Activated T-cell treated with anti-CD3 and anti-CD28 coated beads, Interleukin-2, amount 50 U/mL, for 24 hours (primary cell): ENCODE data around the gene TRAIP.

Source experiments
- DNase-seq: peaks from one replicate; pipeline ENCODE4 v3.0.0-alpha.2; 2020
- H3K27ac Mint-ChIP-seq: 2 replicates; pipeline ENCODE4 v1.8.0; 2020; ENCODE audit warnings: mild to moderate bottlenecking, mixed read lengths
- H3K27me3 Mint-ChIP-seq: 2 replicates; pipeline ENCODE4 v1.8.0; 2020; ENCODE audit warnings: mixed read lengths
- H3K36me3 Mint-ChIP-seq: 2 replicates; pipeline ENCODE4 v1.8.0; 2020; ENCODE audit warnings: low read depth, mixed read lengths
- H3K4me1 Mint-ChIP-seq: 2 replicates; pipeline ENCODE4 v1.8.0; 2020; ENCODE audit warnings: low read depth, mixed read lengths
- H3K4me3 Mint-ChIP-seq: 2 replicates; pipeline ENCODE4 v1.8.0; 2020; ENCODE audit warnings: mild to moderate bottlenecking, moderate library complexity, mixed read lengths
- H3K9me3 Mint-ChIP-seq: 2 replicates; pipeline ENCODE4 v1.8.0; 2020; ENCODE audit warnings: mixed read lengths

The TRAIP gene

DNA sequence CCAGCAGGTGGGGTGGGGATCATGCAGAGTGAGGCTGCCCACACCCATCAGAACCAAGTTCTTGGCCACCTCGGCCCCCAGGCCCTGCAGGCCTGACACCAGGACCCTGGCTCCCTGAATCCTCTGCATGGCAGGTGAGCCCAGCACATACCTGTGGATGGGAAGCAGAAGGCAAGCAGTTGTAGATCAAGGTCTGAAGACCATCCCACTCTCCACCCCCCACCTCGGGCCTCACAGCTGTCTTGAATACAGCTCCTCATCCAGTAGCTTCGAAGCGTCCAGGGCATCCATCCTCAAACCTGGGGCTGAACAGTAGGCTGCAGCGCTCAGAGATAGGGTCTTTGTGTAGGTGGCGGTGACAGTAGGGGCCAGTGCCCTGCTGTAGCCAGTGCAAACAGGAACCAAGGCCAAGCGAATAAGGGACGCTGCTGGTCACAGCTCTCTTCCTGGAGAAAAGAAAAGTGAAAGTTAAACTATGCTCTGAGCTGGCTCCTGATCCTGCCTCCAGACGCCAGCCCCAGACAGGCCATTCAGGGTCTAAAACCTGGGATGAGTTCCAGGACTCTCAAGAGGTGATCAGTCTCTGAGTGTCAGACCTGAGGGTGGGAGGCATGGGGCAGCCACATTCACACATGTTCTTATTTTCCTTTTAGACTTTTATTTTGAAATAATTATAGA lies 42.7 kb downstream of the TRAIP start, which contains the start of gene UBA7:
UBA7 (minus strand) TSS at position 457 of the 678 bp plus-strand sequence; CDS start at position 291, 166 bp downstream.
- DNase-seq, result peak; percentile 73
- no peaks in the 10 kb centered on the region for H3K9me3 Mint-ChIP-seq
- peaks cover 28% of the 10 kb centered on the region for H3K36me3 Mint-ChIP-seq
- peak within 1 kb of the TSS; percentile 97 for H3K27ac Mint-ChIP-seq
- peaks cover 32% of the 10 kb centered on the region for H3K4me1 Mint-ChIP-seq
- no peaks in the 10 kb centered on the region for H3K27me3 Mint-ChIP-seq
- H3K4me3 Mint-ChIP-seq, result peak within 1 kb of the TSS; percentile 89

GRCh38 chr3:49812916-49813496 lies 43.4 kb downstream of the TRAIP start:
- peak overlapping the region; percentile 97 for H3K27ac Mint-ChIP-seq
- H3K4me3 Mint-ChIP-seq, result peak overlapping the region; percentile 89
- no peaks in the 10 kb centered on the region for H3K9me3 Mint-ChIP-seq
- peaks cover 39% of the 10 kb centered on the region for H3K4me1 Mint-ChIP-seq
- DNase-seq, result peak; percentile 40
- no peaks in the 10 kb centered on the region for H3K27me3 Mint-ChIP-seq
- peaks cover 28% of the 10 kb centered on the region for H3K36me3 Mint-ChIP-seq

- Mint-ChIP-seq H3K27ac (peak overlapping the region; percentile 65), H3K4me3 (no peak overlapping the region), H3K36me3 (peaks cover 27% of the 10 kb centered on the region), H3K4me1 (peaks cover 60% of the 10 kb centered on the region), H3K27me3 (no peaks in the 10 kb centered on the region), H3K9me3 (no peaks in the 10 kb centered on the region)
- DNase-seq, result no peak
Observed at GRCh38 chr3:49807431-49808114, 48.8 kb downstream of the TRAIP start.

- H3K4me3 Mint-ChIP-seq, result no peak overlapping the region
Observed at GRCh38 chr3:49806850-49807249, 49.5 kb downstream of the TRAIP start.

GRCh38 chr3:49805897-49806701 lies 50.3 kb downstream of the TRAIP start:
- H3K27me3 Mint-ChIP-seq, result peaks cover 2% of the 10 kb centered on the region
- no peak overlapping the region for H3K4me3 Mint-ChIP-seq
- peaks cover 53% of the 10 kb centered on the region for H3K4me1 Mint-ChIP-seq
- no peak for DNase-seq
- peaks cover 16% of the 10 kb centered on the region for H3K36me3 Mint-ChIP-seq
- H3K9me3 Mint-ChIP-seq, result no peaks in the 10 kb centered on the region
- H3K27ac Mint-ChIP-seq, result peak overlapping the region; percentile 77

More at GRCh38 chr3:49806850-49807249, 49.5 kb downstream of the TRAIP start:
- Mint-ChIP-seq H3K4me1 (peaks cover 58% of the 10 kb centered on the region), H3K27ac (peak overlapping the region; percentile 77), H3K9me3 (no peaks in the 10 kb centered on the region), H3K27me3 (peaks cover 2% of the 10 kb centered on the region), H3K36me3 (peaks cover 23% of the 10 kb centered on the region)
- no peak for DNase-seq

DNA sequence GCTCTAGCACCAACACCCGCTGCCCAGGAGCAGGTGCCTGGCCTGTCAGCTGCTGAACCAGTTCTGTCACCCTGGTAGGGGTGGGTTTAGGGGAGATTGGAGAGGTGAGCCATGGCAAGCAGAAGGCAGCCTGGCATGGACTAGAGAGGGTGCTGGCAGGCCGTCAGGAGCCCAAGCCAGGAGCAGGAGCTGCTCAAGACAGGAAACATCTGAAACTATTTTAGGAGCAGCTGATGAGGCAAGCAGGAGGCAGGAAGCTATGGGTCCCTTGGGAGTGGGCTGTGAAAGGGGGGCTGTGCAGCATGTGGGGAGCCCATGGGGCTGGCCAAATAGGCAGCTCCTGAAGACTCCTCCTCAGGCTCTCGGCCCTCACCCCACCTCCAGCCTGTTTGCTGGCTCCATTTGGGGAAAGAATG lies 51.0 kb downstream of the TRAIP start:
- Mint-ChIP-seq H3K27me3 (peaks cover 2% of the 10 kb centered on the region), H3K4me1 (peaks cover 53% of the 10 kb centered on the region), H3K4me3 (no peak overlapping the region), H3K9me3 (no peaks in the 10 kb centered on the region), H3K27ac (peak overlapping the region; percentile 26), H3K36me3 (peaks cover 11% of the 10 kb centered on the region)
- no peak for DNase-seq

GRCh38 chr3:49804141-49805041 lies 52.0 kb downstream of the TRAIP start:
- H3K27ac Mint-ChIP-seq, result no peak overlapping the region
- peaks cover 4% of the 10 kb centered on the region for H3K36me3 Mint-ChIP-seq
- H3K9me3 Mint-ChIP-seq, result no peaks in the 10 kb centered on the region
- H3K4me1 Mint-ChIP-seq, result peaks cover 53% of the 10 kb centered on the region
- H3K4me3 Mint-ChIP-seq, result peak overlapping the region; percentile 89
- peaks cover 2% of the 10 kb centered on the region for H3K27me3 Mint-ChIP-seq
- DNase-seq, result no peak

- Mint-ChIP-seq H3K27me3 (peaks cover 2% of the 10 kb centered on the region), H3K4me3 (peak overlapping the region; percentile 89), H3K27ac (no peak overlapping the region), H3K4me1 (peaks cover 53% of the 10 kb centered on the region), H3K36me3 (peaks cover 1% of the 10 kb centered on the region), H3K9me3 (no peaks in the 10 kb centered on the region)
- DNase-seq, result peak; percentile 72
Observed at GRCh38 chr3:49803465-49804140, 52.8 kb downstream of the TRAIP start.

DNA sequence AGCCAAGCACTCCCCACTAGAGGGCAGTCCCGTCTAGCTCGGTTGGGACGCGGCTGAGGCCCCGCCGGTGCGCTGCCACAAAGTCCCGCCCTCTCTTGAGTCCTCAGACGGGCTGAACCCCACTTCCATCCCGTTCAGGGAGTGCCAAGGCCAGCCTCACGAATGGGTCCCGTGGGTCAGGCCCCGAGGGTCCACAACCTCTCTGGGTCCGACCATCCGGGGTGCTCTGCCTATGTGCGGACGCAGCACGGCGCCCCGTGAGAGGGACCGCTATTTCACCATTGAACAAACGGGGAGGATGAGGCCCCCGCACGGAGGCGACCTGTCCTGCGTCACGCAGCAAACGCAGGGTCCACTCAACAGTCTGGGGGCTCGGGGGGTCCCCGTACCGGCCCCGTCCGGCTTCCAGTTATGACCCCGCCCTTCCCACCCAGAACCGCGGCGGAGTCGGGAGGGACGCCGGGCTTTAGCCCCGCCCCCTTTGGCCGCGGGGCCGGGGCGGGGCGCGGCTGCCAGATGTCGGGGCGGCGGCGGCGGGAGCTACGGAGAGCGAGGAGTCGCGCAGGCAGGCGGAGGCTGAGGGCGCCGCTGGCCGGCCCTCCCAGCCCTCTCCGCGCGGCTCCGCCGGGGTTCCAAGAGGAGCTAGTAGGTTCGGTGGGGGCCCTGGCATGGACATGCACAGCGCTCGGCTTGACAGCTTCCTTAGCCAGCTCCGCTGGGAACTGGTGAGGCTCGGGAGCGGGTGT lies 53.5 kb downstream of the TRAIP start, which contains the start of gene INKA1:
INKA1 (plus strand) TSS at position 543 of the 746 bp plus-strand sequence; CDS start at position 675, 132 bp downstream.
- H3K9me3 Mint-ChIP-seq, result no peaks in the 10 kb centered on the region
- peaks cover 46% of the 10 kb centered on the region for H3K4me1 Mint-ChIP-seq
- H3K27me3 Mint-ChIP-seq, result peaks cover 2% of the 10 kb centered on the region
- H3K27ac Mint-ChIP-seq, result peak within 1 kb of the TSS; percentile 94
- peaks cover 1% of the 10 kb centered on the region for H3K36me3 Mint-ChIP-seq
- peak within 1 kb of the TSS; percentile 89 for H3K4me3 Mint-ChIP-seq
- peak; percentile 91 for DNase-seq

- no peak for DNase-seq
- Mint-ChIP-seq H3K36me3 (peaks cover 1% of the 10 kb centered on the region), H3K9me3 (no peaks in the 10 kb centered on the region), H3K4me3 (no peak overlapping the region), H3K4me1 (peaks cover 28% of the 10 kb centered on the region), H3K27ac (no peak overlapping the region), H3K27me3 (peaks cover 2% of the 10 kb centered on the region)
Observed at GRCh38 chr3:49801160-49801559, 55.2 kb downstream of the TRAIP start.

DNA sequence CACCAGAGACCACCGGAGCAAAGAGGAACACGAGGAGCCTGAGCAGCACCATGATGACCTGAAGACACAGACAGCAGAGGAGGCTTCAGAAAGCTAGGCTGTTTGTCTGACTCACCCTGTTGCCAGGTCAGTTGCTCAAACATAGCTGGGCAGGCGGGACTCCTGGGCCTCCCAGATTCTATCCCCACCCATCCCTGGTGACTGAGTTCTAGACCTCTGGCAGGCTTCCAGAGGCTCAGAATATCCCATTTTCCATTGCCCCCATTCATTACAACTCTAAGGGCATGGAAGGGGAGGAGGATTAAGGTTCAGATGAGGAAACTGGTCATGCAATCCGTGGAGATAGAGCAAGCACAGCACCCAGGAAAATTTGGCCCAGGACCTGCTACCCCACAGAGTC lies 56.6 kb downstream of the TRAIP start, which contains the start of gene CDHR4:
CDHR4 (minus strand) TSS at position 113 of the 400 bp plus-strand sequence; CDS start at position 52, 61 bp downstream.
- Mint-ChIP-seq H3K9me3 (no peaks in the 10 kb centered on the region), H3K4me3 (no peak within 1 kb of the TSS), H3K4me1 (peaks cover 15% of the 10 kb centered on the region), H3K27me3 (peaks cover 2% of the 10 kb centered on the region), H3K36me3 (peaks cover 1% of the 10 kb centered on the region), H3K27ac (no peak within 1 kb of the TSS)
- no peak for DNase-seq

GRCh38 chr3:49799105-49799504 lies 57.3 kb downstream of the TRAIP start:
- Mint-ChIP-seq H3K27me3 (peaks cover 2% of the 10 kb centered on the region), H3K4me3 (no peak overlapping the region), H3K9me3 (no peaks in the 10 kb centered on the region), H3K27ac (no peak overlapping the region), H3K36me3 (peaks cover 1% of the 10 kb centered on the region), H3K4me1 (peaks cover 11% of the 10 kb centered on the region)
- DNase-seq, result no peak
